A673 (cell line): Measurements from ENCODE around the gene IFITM5. TPM values are rescaled to one million over a fixed set of nuclear protein-coding genes. Genes with fewer than 3 reads are reported as not detected.

Source experiments
- BruUV-seq: library from RNA; stranded (reverse); fragments of 400-500 nt; replicated peaks from 2 replicates; lab custom pipeline; 2021; lab: Mats Ljungman, UMichigan
- CTCF ChIA-PET: fragments of 300-600 bp; sonication (Branson Sonifier 250); formaldehyde crosslinking; loops from one replicate; lab custom pipeline; 2022; ENCODE audit warnings: antibody characterized with exemption; lab: Charles Lee
- POLR2A ChIA-PET: fragments of 300-600 bp; sonication (Branson Sonifier 250); formaldehyde crosslinking; loops from one replicate; lab custom pipeline; 2022; ENCODE audit warnings: antibody characterized with exemption; ENCODE audit not compliant: low non-redundant PET; lab: Charles Lee
- DNase-seq: peaks from one replicate; pipeline ENCODE4 v3.0.0-alpha.2; 2015; ENCODE audit warnings: low spot score
- H3K27ac ChIP-seq: fragments of 200-600 bp; sonication (generic); 2 replicates; pipeline ENCODE4 v1.5.1; 2016; ENCODE audit warnings: mixed run types, low read depth, mild to moderate bottlenecking, mixed read lengths, antibody characterized with exemption, low read length; ENCODE audit not compliant: poor library complexity, severe bottlenecking
- H3K27me3 ChIP-seq: fragments of 200-600 bp; sonication (generic); replicated peaks from 2 replicates; pipeline ENCODE4 v1.6.1; 2017; ENCODE audit warnings: mixed run types, low read depth, mild to moderate bottlenecking, mixed read lengths, antibody characterized with exemption, low read length; ENCODE audit not compliant: insufficient read depth, poor library complexity
- H3K36me3 ChIP-seq: fragments of 200-600 bp; sonication (generic); 2 replicates; pipeline ENCODE4 v1.6.1; 2016; ENCODE audit warnings: mixed run types, mild to moderate bottlenecking, mixed read lengths, antibody characterized with exemption, low read length; ENCODE audit not compliant: insufficient read depth, poor library complexity, severe bottlenecking
- H3K4me1 ChIP-seq: fragments of 200-600 bp; sonication (generic); 2 replicates; pipeline ENCODE4 v1.6.1; 2017; ENCODE audit warnings: mixed run types, mild to moderate bottlenecking, mixed read lengths, antibody characterized with exemption, low read length; ENCODE audit not compliant: insufficient read depth, poor library complexity, severe bottlenecking
- H3K4me3 ChIP-seq: fragments of 200-600 bp; sonication (generic); 2 replicates; pipeline ENCODE4 v1.5.1; 2016; ENCODE audit warnings: low read depth, mixed run types, mild to moderate bottlenecking, mixed read lengths, low read length; ENCODE audit not compliant: poor library complexity, severe bottlenecking
- H3K9me3 ChIP-seq: fragments of 200-600 bp; sonication (generic); 2 replicates; pipeline ENCODE4 v1.6.1; 2016; ENCODE audit warnings: mixed run types, low read depth, mild to moderate bottlenecking, mixed read lengths, antibody characterized with exemption, low read length; ENCODE audit not compliant: poor library complexity, severe bottlenecking
- CTCF ChIP-seq: fragments of 300-800, 200-600 bp; sonication (generic); conservative IDR thresholded peaks from 2 replicates; pipeline ENCODE4 v1.5.1; 2017; ENCODE audit warnings: low read depth, mild to moderate bottlenecking, antibody characterized with exemption, low read length, moderate library complexity, mixed read lengths
- EZH2 ChIP-seq: fragments of 200-600 bp; sonication (generic); IDR thresholded peaks from 2 replicates; pipeline ENCODE4 v1.6.1; 2017; ENCODE audit warnings: borderline replicate concordance, low read depth, mild to moderate bottlenecking, mixed read lengths, antibody characterized with exemption, low read length; ENCODE audit not compliant: poor library complexity, severe bottlenecking
- intact Hi-C: fragments of 100-400 bp; cut with micrococcal nuclease; formaldehyde crosslinking; loops from one replicate; pipeline ENCODE4 v1.10.0; 2022; ENCODE audit not compliant: unreplicated experiment
- total RNA-seq: library from RNA; stranded (reverse); gene quantifications from 2 replicates; pipeline ENCODE4 v1.2.3, GENCODE V29; 2021

The IFITM5 gene
- total RNA-seq, 1 experiment from 2014 or later: not detected

GRCh38 chr11:267491-267994 is 31.8 kb downstream of the IFITM5 start:
- H3K4me3 ChIP-seq: no peak overlapping the region
- CTCF ChIA-PET: no interaction called here
- POLR2A ChIA-PET: no interaction called here
- no peak for DNase-seq
- intact Hi-C loops: no loop called here
- no peaks in the 10 kb centered on the region for H3K36me3 ChIP-seq
- no peak overlapping the region for H3K27ac ChIP-seq
- TF ChIP-seq EZH2: no peak
- no peak for TF ChIP-seq CTCF
- no TSS peak for BruUV-seq
- H3K9me3 ChIP-seq: no peaks in the 10 kb centered on the region
- H3K4me1 ChIP-seq: no peaks in the 10 kb centered on the region
- H3K27me3 ChIP-seq: no peaks in the 10 kb centered on the region

GRCh38 chr11:266676-267439 is 32.5 kb downstream of the IFITM5 start:
- ChIA-PET POLR2A (interaction anchor here (0.6 kb wide), 1 partner anchor 125 kb away, joined by 3 read pairs; no protein-coding TSS in a partner anchor), CTCF (no interaction called here)
- Histone ChIP-seq H3K9me3 (no peaks in the 10 kb centered on the region), H3K27me3 (no peaks in the 10 kb centered on the region), H3K36me3 (no peaks in the 10 kb centered on the region), H3K27ac (no peak overlapping the region), H3K4me3 (no peak overlapping the region), H3K4me1 (no peaks in the 10 kb centered on the region)
- no peak for TF ChIP-seq CTCF
- BruUV-seq: no TSS peak
- DNase-seq: no peak
- intact Hi-C loops: no loop called here

DNA sequence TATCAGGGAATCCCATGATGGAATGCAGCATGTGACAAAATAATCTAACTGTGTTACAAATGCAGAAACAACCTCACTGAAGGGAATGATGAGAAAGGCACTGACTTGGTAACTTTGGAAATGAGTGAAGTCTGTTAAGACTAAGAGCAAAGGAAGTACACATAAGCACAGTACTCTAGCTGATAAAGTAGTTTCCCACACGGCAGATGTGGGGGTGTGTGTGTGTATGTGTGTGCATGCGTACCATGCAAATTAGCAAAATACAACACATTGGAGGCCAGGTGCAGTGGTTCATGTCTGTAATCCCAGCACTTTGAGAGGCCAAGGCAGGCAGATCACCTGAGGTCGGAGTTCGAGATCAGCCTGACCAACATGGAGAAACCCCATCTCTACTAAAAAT is 37.7 kb downstream of the IFITM5 start:
- TF ChIP-seq EZH2: no peak
- no peak for TF ChIP-seq CTCF
- no peak for DNase-seq
- ChIA-PET CTCF (no interaction called here), POLR2A (no interaction called here)
- no peak overlapping the region for H3K27ac ChIP-seq
- no peaks in the 10 kb centered on the region for H3K36me3 ChIP-seq
- no peaks in the 10 kb centered on the region for H3K9me3 ChIP-seq
- no peaks in the 10 kb centered on the region for H3K4me1 ChIP-seq
- intact Hi-C loops: no loop called here
- H3K27me3 ChIP-seq: no peaks in the 10 kb centered on the region
- no peak overlapping the region for H3K4me3 ChIP-seq
- BruUV-seq: no TSS peak
